ENCODE measurements around the gene IFNGR1.
A peak's percentile ranks its signal among the peaks of the same experiment; 100 is the strongest.

The IFNGR1 gene

GRCh38 chr6:137149035-137149393 lies 70.2 kb downstream of the IFNGR1 start:
- DNase-seq (ENCODE audit: low read depth), result no peak

DNA sequence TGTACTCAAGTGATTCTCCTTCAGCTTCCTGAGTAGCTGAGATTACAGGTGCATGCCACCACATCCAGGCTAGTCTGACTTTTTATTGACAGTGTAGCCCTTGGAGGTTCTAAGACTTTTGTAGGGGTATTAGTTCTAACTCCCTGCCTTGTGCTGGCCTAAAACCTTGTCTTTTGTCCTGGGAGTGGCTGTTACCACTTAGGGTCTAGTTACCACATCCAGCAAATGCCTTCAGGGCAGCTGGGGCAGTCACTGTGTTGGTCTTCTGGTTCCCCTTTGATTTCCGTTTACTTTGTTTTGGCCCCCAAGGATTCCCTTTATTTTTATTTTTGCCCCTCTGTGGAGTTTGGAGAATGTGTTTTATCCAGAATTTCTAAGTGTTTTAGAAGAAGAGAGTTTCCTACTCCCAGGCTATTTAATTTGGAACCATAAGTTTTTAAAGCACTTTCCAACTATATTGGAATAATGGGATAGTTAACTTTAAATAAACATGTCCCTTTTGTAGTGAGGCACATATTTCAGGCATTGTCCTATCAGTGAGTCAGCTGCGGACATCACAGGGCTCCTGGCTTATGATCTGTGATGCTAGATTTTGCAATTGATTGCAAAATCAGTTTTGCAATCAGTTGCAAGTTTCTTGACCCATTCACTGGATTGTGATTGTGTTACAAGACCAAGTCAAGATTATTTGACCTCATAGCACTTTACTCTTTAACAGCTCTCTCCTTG lies 70.7 kb downstream of the IFNGR1 start:
- DNase-seq (ENCODE audit: low read depth), result peak; percentile 41

Measured in EH (cell line).